ENCODE results near the gene SLC10A7.

Gene SLC10A7

DNA sequence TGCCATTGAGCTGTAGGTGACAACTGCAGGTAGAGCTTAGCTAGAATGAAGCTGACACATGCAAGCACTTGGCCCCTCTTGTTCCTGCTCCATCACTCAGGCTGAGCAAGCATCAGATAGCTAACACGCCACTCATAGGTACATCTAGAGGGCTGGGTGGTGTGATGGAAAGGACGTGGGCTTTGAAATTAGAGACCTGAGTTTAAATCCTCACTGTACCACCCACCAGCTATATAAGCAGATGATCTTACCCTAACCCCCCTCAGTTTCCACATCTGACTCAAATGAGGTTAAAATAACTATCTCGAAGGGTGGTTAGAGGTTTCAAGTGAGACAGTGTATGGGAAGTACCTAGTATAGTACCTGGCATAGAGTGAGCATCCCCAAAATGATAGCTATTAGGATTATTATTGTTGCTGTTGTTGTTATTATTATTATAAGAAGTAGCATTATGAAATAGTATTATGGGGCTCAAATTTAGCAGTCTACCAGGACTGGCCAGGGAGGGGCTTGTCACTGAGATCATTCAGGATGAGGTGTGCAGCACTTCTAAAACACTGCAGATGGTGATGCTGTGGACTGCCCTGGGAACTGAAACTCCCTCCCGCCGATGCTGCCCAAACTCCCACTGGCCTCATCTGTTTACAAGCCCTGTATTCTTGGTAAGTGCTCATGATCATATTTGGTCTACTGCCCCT lies 248.4 kb downstream of the SLC10A7 start:
- DNase-seq: no peak
- intact Hi-C loops (cut with DNase I): no loop called here

DNA sequence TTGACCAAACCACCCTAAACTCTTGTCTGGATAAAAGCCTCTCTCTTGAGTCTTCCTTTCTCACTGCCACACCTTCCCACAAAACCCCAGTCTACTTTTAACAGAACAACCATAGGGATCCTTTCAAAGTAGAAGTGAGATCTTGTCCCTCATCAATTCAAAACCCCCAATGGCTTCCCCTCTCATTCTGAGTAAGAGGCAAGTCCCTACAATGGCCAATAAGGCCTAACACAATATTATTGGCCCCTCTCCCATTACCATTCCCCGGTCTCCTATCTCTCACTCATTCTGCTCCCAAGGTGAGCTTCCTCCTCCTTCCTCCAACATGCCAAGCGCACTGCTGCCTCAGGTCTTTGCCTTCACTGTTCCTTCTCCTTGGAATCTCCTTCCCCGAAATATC lies 250.3 kb downstream of the SLC10A7 start:
- intact Hi-C loops (cut with DNase I): no loop called here
- no peak for DNase-seq

DNA sequence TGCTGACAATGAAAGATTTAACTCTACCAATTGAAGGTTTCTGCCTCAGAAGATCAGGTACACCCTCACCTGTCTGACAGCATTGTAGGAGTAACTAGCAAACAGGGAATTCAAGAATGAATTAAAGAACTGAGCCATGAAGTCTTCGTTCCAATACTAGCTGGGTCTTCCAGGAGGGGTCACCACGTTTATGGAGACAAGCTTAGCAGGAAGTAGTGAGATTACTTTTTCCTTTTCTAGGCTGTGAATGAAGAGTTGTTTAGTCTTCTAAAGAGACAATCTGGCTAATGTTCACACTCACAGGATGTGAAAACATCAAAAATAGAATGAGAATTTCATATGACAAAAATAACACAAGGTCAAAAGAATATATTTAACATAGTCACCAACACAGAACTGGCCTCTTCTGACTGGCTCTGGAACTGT lies 252.5 kb downstream of the SLC10A7 start:
- intact Hi-C loops (cut with DNase I): no loop called here
- no peak for DNase-seq

DNA sequence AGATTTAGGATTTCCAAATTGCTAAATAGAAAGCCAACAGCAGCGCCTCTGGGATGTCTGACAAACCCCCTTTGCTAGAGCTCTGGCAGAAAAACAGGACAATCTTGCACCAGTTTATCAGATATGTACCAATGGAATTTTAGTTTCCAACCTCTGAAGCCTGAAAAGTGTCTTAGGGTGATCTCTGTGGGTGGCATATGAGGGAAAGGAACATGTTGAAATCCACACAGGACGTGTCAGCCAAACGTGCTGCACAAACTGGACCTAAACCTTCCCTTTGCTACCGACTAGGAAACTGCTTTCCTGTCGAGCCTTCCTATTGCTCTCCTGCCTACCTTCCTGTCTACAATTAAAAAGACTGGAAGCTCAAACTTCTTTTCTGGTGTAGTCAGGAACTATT lies 253.9 kb downstream of the SLC10A7 start:
- intact Hi-C loops (cut with DNase I): no loop called here
- no peak for DNase-seq

DNA sequence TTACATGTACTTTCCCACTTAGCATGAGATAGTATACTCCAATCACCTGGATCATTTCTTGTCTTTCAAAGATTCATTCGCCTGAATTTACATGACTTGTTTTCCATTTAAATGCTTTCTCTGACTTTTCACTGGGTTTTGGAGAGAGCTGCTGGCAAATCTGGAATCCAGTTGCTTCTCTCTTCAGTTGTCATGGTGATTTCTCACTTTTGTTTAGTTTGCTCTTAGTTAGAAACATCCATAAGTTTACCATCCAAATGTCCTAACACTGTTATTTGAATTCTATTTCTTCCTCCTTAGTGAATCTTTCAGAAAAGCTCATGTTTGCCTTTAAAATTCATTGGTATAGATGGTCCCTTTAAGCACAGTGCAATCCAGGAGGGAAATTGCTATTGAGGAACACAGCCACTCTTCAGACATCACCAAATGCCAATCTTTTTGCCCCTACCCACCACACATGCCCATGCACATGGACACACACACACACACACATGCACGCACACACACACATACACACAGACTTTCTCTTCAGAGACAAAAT lies 255.7 kb downstream of the SLC10A7 start:
- intact Hi-C loops (cut with DNase I): no loop called here

DNA sequence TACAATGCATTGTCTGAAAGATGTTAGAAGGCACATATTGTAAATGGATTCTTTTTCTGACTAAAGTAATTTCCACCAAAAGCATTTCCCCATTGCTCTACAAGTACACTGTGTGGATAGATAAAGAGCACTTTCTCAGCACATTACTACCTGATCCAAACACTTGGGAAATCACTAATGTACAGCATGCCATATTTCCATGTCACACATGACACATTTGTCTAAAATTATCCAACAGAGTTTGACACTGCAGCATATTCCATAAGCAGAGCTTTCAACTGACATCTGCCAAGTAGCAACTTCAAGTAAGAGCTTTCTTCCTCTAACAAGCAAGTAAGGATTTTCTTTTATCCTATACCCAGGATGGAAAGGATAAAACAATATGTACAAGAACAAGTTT lies 257.9 kb downstream of the SLC10A7 start:
- intact Hi-C loops (cut with DNase I): no loop called here
- no peak for DNase-seq

More for the DNA sequence above, 255.7 kb downstream of the SLC10A7 start:
- no peak for DNase-seq

DNA sequence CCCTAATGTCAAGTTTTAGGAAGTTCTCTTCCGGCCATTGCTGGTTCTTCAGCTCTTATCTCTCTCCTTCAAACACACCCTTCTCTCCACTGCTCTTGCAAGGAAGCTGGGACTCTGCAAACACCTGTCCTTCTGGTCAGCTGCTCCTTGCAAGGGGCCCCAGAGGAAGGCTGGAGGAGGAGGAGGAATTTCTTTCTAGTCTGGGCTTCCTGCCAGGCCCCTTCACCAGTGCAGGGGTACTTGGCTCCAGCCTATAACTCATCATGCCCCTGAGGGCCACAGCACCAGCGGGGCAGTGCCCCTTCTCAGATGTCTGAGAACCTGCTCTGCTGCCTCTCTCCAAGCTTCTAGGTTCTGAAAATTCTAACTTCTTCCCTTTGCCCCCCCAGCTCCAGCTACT lies 260.7 kb downstream of the SLC10A7 start:
- no peak for DNase-seq
- intact Hi-C loops (cut with DNase I): no loop called here

DNA sequence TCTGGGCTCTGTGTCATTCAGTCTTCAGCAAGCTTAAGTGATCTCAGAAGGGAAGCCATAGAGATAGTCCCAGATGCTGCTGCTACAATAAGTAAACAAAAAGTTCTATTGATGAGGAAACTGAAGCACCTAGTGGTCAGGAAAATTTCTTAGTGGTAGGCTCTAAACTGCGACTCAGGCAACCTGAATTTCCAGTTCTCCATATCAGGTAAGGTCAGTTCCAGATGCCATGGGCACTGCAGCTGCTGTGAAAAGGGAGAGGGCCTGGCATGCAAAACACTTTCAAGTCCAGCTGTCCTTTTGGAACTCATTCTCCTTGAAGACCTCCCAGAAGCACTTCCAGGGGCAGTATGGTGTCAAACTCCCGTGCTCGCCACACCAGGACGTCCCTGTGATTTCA lies 261.2 kb downstream of the SLC10A7 start:
- no peak for DNase-seq
- intact Hi-C loops (cut with DNase I): no loop called here

DNA sequence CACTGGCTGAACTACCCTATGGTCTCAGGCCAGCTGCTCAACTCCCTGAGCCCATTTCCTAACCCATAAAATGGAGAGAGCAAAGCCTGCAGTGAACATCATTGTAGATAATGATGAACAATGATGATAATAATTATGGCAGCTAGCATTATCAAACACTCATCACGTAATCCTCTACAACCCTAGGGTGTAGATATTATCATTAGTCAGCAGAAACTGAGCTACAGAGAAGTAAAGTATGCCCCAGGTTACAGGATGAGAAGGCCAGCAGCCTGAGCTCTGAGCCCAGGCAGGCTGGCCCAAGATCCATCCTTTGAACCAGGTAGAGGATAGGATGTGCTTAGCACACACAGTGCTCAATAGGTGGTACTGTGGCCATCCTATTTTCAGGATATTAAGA lies 264.2 kb downstream of the SLC10A7 start:
- DNase-seq: no peak
- intact Hi-C loops (cut with DNase I): no loop called here

DNA sequence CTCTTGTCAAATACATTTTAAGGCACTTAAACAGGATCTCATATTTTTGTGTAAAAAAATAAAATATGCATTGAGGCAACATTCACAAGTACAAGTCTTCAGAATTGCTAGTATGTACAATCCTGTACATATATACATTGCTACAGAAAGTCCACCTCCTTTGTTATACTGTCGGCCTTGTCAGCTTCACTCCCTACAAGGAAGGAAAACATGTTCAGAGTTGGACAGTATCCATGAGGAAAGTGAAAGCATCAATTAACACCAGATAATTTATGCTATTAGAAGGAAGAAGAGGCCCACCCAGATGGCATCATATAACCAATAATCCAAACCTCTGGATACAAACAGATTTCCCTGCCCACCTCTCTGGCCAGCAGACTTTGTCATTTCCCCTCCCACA lies 265.4 kb downstream of the SLC10A7 start:
- no peak for DNase-seq
- intact Hi-C loops (cut with DNase I): no loop called here

DNA sequence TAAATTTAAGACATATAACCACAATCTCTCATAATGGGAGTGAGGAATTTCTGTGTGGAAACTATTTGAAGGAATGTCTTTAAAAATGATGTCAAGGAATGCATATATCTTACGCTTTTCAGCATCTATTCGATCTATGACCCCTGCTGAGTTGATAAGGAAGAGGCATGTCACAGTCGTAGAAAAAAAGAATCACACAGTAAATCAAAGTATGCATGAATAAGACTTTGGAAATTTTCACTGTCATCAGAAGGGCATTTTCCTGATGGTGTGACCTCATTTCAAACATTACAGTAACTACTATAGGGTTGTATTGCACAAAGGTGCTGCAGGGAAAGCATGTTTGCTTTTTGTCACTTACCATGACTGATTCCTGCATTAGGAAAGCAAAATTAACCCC lies 265.9 kb downstream of the SLC10A7 start:
- intact Hi-C loops (cut with DNase I): no loop called here
- DNase-seq: no peak

DNA sequence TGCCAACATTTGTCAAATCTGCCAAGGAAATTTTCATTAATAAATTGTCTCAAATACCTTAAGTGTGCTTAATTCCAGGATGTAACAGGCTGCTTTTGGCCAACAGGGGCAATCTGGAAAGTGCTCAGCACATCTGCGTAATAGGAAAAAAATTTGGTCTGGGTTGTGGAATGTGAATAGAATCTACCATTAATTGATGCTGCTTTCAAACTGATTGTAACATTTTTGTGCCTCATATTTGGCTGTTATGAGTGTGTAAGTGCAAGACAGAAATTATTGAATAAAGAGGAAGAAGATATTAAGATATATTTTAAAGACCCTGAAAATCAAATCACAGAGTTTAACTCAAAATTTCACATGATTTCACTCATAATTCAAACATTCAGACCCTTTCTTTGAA lies 266.3 kb downstream of the SLC10A7 start:
- intact Hi-C loops (cut with DNase I): no loop called here
- DNase-seq: no peak

DNA sequence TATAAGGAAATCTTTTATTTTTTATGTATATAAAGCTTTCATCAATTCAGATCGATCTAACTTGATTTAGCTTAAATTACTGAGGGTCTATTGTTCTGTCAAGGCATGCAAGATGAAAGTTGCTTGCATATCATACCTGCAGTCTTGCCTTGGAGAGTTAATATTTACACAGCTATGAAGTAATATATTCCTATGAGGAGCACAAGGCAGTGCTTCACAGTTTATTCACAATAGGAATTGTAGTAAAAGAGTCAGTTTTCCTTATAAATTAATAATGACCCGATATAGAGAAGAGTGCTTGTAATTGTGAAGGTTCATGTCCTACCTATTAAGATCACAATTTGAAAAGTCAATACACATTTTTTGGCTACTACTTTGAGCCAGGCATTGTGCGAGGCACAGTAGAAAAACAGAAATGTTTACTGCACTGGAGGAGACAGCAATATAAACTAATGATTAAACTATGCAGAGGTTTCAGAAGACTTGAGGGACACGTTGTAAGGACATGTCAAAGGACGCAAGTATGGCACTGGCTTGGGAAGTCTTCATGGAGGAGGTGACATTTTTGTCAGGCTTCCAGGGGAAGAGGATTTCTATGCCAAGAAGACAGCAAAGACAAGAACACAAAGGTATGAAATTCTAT lies 268.6 kb downstream of the SLC10A7 start:
- no peak for DNase-seq
- intact Hi-C loops (cut with DNase I): no loop called here

DNA sequence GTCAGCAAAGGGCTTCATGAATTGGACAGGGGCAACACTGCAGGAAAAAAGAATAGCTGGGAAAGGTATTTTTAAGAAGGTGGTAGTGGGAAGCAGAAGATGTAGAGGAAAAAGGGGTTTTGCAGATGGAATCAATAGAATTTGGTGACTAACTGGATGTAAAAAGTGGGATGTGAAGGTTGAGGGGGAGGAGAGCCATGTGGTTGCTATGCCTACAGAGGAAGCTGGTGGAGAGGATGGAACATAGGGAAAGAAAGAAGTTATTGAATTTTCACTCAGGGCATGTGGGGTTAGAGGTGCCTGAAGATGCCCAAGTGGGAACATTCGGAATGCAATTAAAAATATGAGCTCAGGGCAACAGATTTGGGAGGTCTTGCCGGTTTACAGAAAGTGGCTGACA lies 274.4 kb downstream of the SLC10A7 start:
- no peak for DNase-seq
- intact Hi-C loops (cut with DNase I): no loop called here

DNA sequence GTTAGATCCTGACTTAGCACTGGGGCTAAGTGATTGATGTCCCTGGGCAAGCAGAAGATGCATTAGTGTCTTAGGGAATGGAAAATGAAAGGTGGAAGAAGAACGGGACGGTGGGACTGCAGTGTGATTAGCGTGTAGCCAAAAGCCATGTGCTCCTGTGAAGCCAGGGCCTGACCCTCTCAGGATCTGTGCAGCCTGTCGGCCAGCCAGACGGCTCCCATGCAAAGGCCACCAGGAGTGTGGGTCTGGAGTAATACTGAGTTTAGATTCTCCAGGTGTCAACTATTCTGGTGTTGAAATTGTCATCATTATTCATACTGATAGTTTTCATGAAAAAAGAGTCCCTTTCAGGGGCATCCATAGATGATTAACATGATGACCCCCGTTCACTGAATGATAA lies 275.4 kb downstream of the SLC10A7 start:
- no peak for DNase-seq
- intact Hi-C loops (cut with DNase I): no loop called here

DNA sequence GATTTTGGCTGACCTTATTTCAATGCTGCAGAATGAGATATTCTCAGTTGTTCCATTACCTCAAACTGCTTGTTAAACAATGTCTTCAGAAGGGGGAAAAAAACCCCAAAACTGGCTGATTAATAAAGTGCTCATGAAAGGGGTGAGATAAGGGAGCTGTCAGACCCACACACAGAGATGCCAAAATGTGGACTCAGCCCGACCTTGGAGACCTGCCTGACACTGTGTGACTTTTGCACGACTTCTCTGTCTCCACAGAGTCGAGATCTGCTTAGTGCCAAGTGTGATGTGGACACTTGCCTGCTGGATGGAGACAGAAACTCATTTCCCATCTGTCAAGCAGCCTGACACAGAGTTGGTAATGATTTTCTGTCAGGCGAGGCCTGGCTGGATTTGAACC lies 275.9 kb downstream of the SLC10A7 start:
- intact Hi-C loops (cut with DNase I): no loop called here
- no peak for DNase-seq

DNA sequence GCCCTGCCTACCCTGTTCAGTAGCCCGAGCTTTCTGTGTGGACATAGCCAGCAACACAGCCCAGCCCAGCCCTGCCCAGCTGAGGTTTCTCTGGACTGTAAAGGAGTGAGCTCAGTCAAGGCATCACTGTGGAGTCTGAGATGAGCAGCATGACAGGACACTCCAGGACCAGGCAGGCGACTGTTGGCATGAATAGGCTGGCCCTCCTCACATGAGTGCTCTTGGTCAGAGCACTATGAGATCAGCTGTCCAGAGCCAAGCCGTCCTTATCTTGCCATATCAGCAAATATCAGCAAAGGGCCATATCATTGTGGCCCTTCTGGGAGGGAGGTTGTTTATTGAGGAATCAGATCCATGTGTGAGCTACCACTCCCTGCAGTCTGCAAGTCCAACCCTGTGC lies 276.5 kb downstream of the SLC10A7 start:
- intact Hi-C loops (cut with DNase I): no loop called here
- no peak for DNase-seq

DNA sequence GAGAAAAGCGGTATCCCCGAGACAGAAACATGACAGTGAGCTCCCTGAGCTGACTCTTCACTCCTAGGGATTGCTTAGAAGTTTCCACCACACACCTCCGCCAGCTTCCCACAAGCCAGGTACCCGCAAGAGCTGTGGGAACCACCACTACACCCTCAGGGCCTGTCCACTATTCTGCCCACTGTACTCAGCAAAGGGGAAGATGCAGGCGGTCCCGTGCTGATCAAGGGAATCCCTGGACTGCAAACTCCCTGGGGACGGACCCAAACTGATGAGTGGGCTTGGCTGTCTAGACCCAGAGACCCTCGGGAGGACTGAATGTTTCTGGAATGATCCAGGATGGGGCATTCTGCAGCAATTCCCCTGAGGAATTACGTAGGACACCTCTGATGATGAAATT lies 277.2 kb downstream of the SLC10A7 start:
- intact Hi-C loops (cut with DNase I): no loop called here

DNA sequence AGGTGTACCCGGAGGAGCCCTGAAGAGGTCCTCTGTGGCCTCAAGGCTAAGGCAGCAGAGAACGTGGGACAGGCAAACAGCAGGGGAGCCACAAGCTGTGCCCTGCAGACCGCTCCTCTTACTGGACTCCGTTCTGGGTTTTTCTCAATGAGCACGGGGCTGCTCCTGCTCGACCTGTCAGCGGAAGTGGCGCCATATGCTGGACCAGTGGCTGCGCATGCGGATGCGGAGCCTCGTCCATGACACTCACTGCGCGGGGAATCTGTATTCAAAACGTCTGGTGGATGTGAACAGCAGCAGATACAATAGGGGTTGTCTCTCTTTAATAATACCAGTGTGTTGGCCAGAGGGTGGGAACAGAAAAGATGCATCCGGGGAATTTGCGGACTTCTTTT lies 277.9 kb downstream of the SLC10A7 start:
- intact Hi-C loops (cut with DNase I): no loop called here
- peak in 1 of 10 donors; percentile 77 for DNase-seq

More for the DNA sequence above, 277.2 kb downstream of the SLC10A7 start:
- no peak for DNase-seq

DNA sequence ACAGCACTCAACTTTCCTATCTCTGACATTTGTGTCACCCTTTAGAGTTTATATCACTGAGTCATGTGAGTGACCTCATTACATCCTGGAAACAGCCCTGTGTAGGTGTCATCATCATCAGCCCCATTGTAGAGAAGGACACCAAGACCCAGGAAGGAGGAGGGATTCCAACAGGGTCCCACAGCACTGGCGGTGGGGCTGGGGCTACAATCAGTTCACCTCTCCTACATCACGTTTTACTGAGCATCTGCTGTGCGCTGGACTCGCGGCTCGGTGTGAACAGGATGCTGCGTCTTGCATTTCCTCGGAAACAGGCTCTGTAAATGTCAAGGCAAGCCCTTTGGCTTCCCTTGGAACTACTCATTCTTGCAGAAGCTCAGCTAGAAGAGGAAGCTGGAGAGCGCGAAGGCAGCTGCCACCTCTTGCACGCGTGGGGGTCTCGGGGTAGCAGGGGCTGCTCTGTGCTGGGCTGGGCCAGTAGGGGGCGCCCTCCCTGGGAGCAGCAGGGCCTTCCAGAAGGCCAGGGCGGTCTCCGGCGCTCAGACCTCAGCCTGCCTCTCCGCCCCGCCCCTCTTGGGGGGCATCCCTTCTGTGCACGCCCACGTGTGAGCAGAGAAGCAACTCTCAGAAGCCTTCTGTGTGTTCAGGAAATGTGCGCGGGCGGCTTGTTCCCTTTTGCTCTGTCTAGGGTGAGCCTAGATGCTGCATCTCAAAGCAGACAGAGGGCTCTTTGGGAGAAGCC lies 278.4 kb downstream of the SLC10A7 start:
- intact Hi-C loops (cut with DNase I): no loop called here
- peak in 5 of 10 donors; percentile 20 to 85 (median 80) for DNase-seq

DNA sequence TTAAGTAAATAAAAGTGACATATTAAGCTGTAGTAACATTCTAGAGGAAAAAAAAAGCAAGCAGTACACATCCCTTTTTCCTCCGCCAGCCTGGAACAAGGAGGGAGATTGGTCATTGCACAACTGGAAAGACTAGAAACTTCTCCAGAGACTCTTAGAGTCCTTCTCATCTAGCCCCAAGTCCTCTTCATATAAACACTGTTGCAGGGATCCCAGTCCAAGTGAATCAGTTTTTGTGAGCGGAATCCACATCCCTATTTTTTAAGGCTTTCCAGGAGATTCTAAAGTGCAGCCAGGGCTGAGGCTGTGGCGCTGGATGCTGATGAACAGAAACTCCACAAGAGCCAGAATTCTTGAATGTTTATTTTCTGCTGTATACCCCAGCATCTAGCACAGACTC lies 283.6 kb downstream of the SLC10A7 start:
- DNase-seq: no peak
- intact Hi-C loops (cut with DNase I): no loop called here

DNA sequence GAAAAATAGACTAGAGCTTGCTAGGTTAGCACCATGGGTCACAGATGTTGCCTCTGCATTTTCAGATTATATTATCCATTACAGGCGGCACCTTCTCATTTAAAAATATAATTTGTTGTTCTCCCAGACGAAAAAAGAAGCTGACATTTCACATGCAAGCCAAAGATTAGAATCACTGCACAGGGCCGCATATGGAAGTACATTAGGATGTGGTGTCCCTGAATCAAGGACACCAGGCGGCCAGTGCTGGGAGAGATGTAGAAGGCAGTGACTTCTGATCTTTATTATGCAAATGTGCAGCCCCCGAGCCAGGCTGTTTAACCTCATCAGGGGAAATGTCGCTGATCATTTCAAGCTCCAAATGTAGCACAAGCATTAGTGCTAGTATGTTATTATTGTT lies 284.6 kb downstream of the SLC10A7 start:
- intact Hi-C loops (cut with DNase I): no loop called here
- DNase-seq: no peak

All from posterior cingulate gyrus (tissue), 11 donors.